WTC11 (cell line): ENCODE data around the gene SCAND1. TPM values are rescaled to one million over a fixed set of nuclear protein-coding genes. Genes with fewer than 3 reads are reported as not detected.

Experiments
- ATAC-seq: fragments of 200-7000 bp; cut with Tn5 transposase; 2 replicates; pipeline ENCODE4 v1.10.0; 2021; ENCODE audit warnings: mild to moderate bottlenecking, moderate library complexity
- CTCF ChIA-PET: fragments of 300-600 bp; sonication (Branson Sonifier 250); formaldehyde crosslinking; loops from one replicate; lab custom pipeline; 2021; ENCODE audit warnings: antibody characterized with exemption; lab: Charles Lee
- POLR2A ChIA-PET: fragments of 350-600 bp; sonication (Branson Sonifier 250); formaldehyde crosslinking; loops from one replicate; lab custom pipeline; 2021; ENCODE audit warnings: antibody characterized with exemption; lab: Charles Lee
- DNase-seq: peaks from one replicate; pipeline ENCODE4 v3.0.0; 2021; ENCODE audit warnings: low spot score
- H3K27ac Mint-ChIP-seq: 2 replicates; pipeline ENCODE4 v1.8.0; 2021; ENCODE audit warnings: mixed read lengths
- H3K27me3 Mint-ChIP-seq: 2 replicates; pipeline ENCODE4 v1.8.0; 2021; ENCODE audit warnings: low read depth, mild to moderate bottlenecking, moderate library complexity, mixed read lengths
- H3K36me3 Mint-ChIP-seq: 2 replicates; pipeline ENCODE4 v1.8.0; 2021; ENCODE audit warnings: mixed read lengths
- H3K4me1 Mint-ChIP-seq: 2 replicates; pipeline ENCODE4 v1.8.0; 2022; ENCODE audit warnings: mixed read lengths
- H3K4me3 Mint-ChIP-seq: 2 replicates; pipeline ENCODE4 v1.8.0; 2021; ENCODE audit warnings: mild to moderate bottlenecking, moderate library complexity, mixed read lengths
- H3K9me3 Mint-ChIP-seq: 2 replicates; pipeline ENCODE4 v1.8.0; 2021; ENCODE audit warnings: mixed read lengths
- ATF2 ChIP-seq: sonication (generic); formaldehyde crosslinking; IDR thresholded peaks from 2 replicates; pipeline ENCODE4 v1.8.1; 2022; ENCODE audit warnings: low read depth, missing genetic modification reagents, borderline replicate concordance
- ATF3 ChIP-seq: sonication (generic); formaldehyde crosslinking; conservative IDR thresholded peaks from 2 replicates; pipeline ENCODE4 v1.8.1; 2022; ENCODE audit warnings: mild to moderate bottlenecking, missing genetic modification reagents
- CBFB ChIP-seq: sonication (generic); formaldehyde crosslinking; IDR thresholded peaks from 2 replicates; pipeline ENCODE4 v1.8.1; 2022; ENCODE audit warnings: mild to moderate bottlenecking, low read depth, missing genetic modification reagents
- CTCF ChIP-seq: fragments of 200-600 bp; IDR thresholded peaks from 2 replicates; pipeline ENCODE4 v1.8.0; 2022; ENCODE audit warnings: antibody characterized with exemption
- E2F4 ChIP-seq: sonication (generic); formaldehyde crosslinking; IDR thresholded peaks from 2 replicates; pipeline ENCODE4 v1.8.1; 2022; ENCODE audit warnings: low read depth, mild to moderate bottlenecking, moderate library complexity, missing genetic modification reagents, borderline replicate concordance
- E2F5 ChIP-seq: sonication (generic); formaldehyde crosslinking; IDR thresholded peaks from 2 replicates; pipeline ENCODE4 v1.8.1; 2022; ENCODE audit warnings: mild to moderate bottlenecking, moderate library complexity, missing genetic modification reagents
- ELF4 ChIP-seq: sonication (generic); formaldehyde crosslinking; IDR thresholded peaks from 2 replicates; pipeline ENCODE4 v1.8.1; 2022; ENCODE audit warnings: low read depth, mild to moderate bottlenecking, moderate library complexity, missing genetic modification reagents
- FOXK1 ChIP-seq: sonication (generic); formaldehyde crosslinking; IDR thresholded peaks from 2 replicates; pipeline ENCODE4 v1.8.0; 2022; ENCODE audit warnings: mild to moderate bottlenecking, moderate library complexity, missing genetic modification reagents
- FOXP4 ChIP-seq: sonication (generic); formaldehyde crosslinking; IDR thresholded peaks from 2 replicates; pipeline ENCODE4 v1.8.0; 2022; ENCODE audit warnings: mild to moderate bottlenecking, missing genetic modification reagents
- HMGA2 ChIP-seq: fragments of 250-450 bp; sonication (Bioruptor Pico); IDR thresholded peaks from 2 replicates; pipeline ENCODE4 v1.4.0; 2021; ENCODE audit warnings: mild to moderate bottlenecking, moderate library complexity
- MAX ChIP-seq: sonication (generic); formaldehyde crosslinking; IDR thresholded peaks from 2 replicates; pipeline ENCODE4 v1.8.0; 2022; ENCODE audit warnings: mild to moderate bottlenecking, missing genetic modification reagents
- NFE2L1 ChIP-seq: sonication (generic); formaldehyde crosslinking; IDR thresholded peaks from 2 replicates; pipeline ENCODE4 v1.8.1; 2023; ENCODE audit warnings: missing genetic modification reagents
- SMAD3 ChIP-seq: sonication (generic); formaldehyde crosslinking; IDR thresholded peaks from 2 replicates; pipeline ENCODE4 v1.8.0; 2022; ENCODE audit warnings: missing genetic modification reagents, mild to moderate bottlenecking, borderline replicate concordance
- TCF7 ChIP-seq: sonication (generic); formaldehyde crosslinking; IDR thresholded peaks from 2 replicates; pipeline ENCODE4 v1.8.0; 2022; ENCODE audit warnings: mild to moderate bottlenecking, low read depth, missing genetic modification reagents, moderate library complexity
- ZNF396 ChIP-seq: fragments of 250-450 bp; sonication (Bioruptor Pico); IDR thresholded peaks from 2 replicates; pipeline ENCODE4 v1.8.0; 2021; ENCODE audit warnings: mild to moderate bottlenecking, moderate library complexity, borderline replicate concordance
- ZNF512 ChIP-seq: sonication (generic); formaldehyde crosslinking; IDR thresholded peaks from 2 replicates; pipeline ENCODE4 v1.8.1; 2022; ENCODE audit warnings: missing genetic modification reagents, borderline replicate concordance
- ZNF532 ChIP-seq: fragments of 250-450 bp; sonication (Bioruptor Pico); IDR thresholded peaks from 2 replicates; pipeline ENCODE4 v1.9.0; 2021; ENCODE audit warnings: mild to moderate bottlenecking, borderline replicate concordance
- ZNF671 ChIP-seq: fragments of 250-450 bp; sonication (Bioruptor Pico); IDR thresholded peaks from 2 replicates; pipeline ENCODE4 v1.8.0; 2021; ENCODE audit warnings: mild to moderate bottlenecking
- total RNA-seq: library from RNA; stranded (reverse); gene quantifications from 3 replicates; pipeline ENCODE4 v1.2.3, GENCODE V29; 2021

SCAND1 gene
- total RNA-seq, 1 experiment from 2014 or later: 103 TPM

- POLR2A ChIA-PET: no interaction called here
- peaks cover 11% of the 10 kb centered on the region for H3K4me1 Mint-ChIP-seq
- ATAC-seq: no peak
- H3K27ac Mint-ChIP-seq: no peak overlapping the region
- H3K36me3 Mint-ChIP-seq: no peaks in the 10 kb centered on the region
- CTCF ChIA-PET: no interaction called here
- H3K4me3 Mint-ChIP-seq: no peak overlapping the region
- H3K27me3 Mint-ChIP-seq: no peaks in the 10 kb centered on the region; the same call in 1 of the 2 replicates
- H3K9me3 Mint-ChIP-seq: peaks cover 14% of the 10 kb centered on the region
- no peak for TF ChIP-seq FOXP4 (CRISPR knock-in tag)
- DNase-seq: no peak
Measured at GRCh38 chr20:35972462-35972861, 18.2 kb upstream of the SCAND1 start.

GRCh38 chr20:35971981-35972380, 17.7 kb upstream of the SCAND1 start:
- no peak overlapping the region for H3K27ac Mint-ChIP-seq
- H3K36me3 Mint-ChIP-seq: no peaks in the 10 kb centered on the region
- CTCF ChIA-PET: interaction anchor here (1.4 kb wide), 1 partner anchor 21 kb away, joined by 6 read pairs; no protein-coding TSS in a partner anchor
- no peak for TF ChIP-seq E2F5 (CRISPR knock-in tag)
- no peak for TF ChIP-seq HMGA2 (CRISPR knock-in tag)
- no peak for TF ChIP-seq E2F4 (CRISPR knock-in tag)
- no peak for TF ChIP-seq CTCF
- TF ChIP-seq TCF7 (CRISPR knock-in tag): no peak
- no peak for TF ChIP-seq SMAD3
- TF ChIP-seq ZNF671 (CRISPR knock-in tag): no peak
- TF ChIP-seq NFE2L1 (CRISPR knock-in tag): no peak
- no peak for TF ChIP-seq ZNF396
- TF ChIP-seq MAX (CRISPR knock-in tag): no peak
- H3K4me3 Mint-ChIP-seq: no peak overlapping the region
- POLR2A ChIA-PET: no interaction called here
- H3K4me1 Mint-ChIP-seq: peaks cover 11% of the 10 kb centered on the region
- peaks cover 14% of the 10 kb centered on the region for H3K9me3 Mint-ChIP-seq
- DNase-seq: no peak
- no peaks in the 10 kb centered on the region; the same call in 1 of the 2 replicates for H3K27me3 Mint-ChIP-seq
- no peak for ATAC-seq

- ATAC-seq: no peak
- peaks cover 11% of the 10 kb centered on the region for H3K9me3 Mint-ChIP-seq
- no peak overlapping the region for H3K27ac Mint-ChIP-seq
- H3K4me3 Mint-ChIP-seq: no peak overlapping the region
- peaks cover 11% of the 10 kb centered on the region for H3K4me1 Mint-ChIP-seq
- H3K36me3 Mint-ChIP-seq: no peaks in the 10 kb centered on the region
- DNase-seq: no peak
- H3K27me3 Mint-ChIP-seq: no peaks in the 10 kb centered on the region; the same call in 1 of the 2 replicates
- ChIA-PET CTCF (interaction anchor here (1.0 to 3.1 kb wide), 4 partner anchors 15 to 234 kb away, joined by 4 to 27 read pairs (median 14); partner anchors contain the start of gene SCAND1), POLR2A (interaction anchor here (2.0 kb wide), 1 partner anchor 15 kb away, joined by 8 read pairs; the partner anchor contains the start of gene SCAND1)
- TF ChIP-seq ZNF512 (CRISPR knock-in tag) (no peak), ATF3 (CRISPR knock-in tag) (no peak), ATF2 (no peak), ZNF532 (CRISPR knock-in tag) (no peak), FOXK1 (CRISPR knock-in tag) (no peak), ELF4 (CRISPR knock-in tag) (no peak), CBFB (CRISPR knock-in tag) (no peak)
Measured at GRCh38 chr20:35968930-35969329, 14.6 kb upstream of the SCAND1 start.
